ENCODE results near the gene SDR42E2.

- TF ChIP-seq, protein P1, sequence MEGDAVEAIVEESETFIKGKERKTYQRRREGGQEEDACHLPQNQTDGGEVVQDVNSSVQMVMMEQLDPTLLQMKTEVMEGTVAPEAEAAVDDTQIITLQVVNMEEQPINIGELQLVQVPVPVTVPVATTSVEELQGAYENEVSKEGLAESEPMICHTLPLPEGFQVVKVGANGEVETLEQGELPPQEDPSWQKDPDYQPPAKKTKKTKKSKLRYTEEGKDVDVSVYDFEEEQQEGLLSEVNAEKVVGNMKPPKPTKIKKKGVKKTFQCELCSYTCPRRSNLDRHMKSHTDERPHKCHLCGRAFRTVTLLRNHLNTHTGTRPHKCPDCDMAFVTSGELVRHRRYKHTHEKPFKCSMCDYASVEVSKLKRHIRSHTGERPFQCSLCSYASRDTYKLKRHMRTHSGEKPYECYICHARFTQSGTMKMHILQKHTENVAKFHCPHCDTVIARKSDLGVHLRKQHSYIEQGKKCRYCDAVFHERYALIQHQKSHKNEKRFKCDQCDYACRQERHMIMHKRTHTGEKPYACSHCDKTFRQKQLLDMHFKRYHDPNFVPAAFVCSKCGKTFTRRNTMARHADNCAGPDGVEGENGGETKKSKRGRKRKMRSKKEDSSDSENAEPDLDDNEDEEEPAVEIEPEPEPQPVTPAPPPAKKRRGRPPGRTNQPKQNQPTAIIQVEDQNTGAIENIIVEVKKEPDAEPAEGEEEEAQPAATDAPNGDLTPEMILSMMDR (IDR thresholded peaks at IDR 0.05): no peak
- no peak for TF ChIP-seq EZH2 (IDR thresholded peaks at IDR 0.05; ENCODE audit: borderline replicate concordance, insufficient read depth, low read depth, low read length, poor library complexity, severe bottlenecking)
Measured at GRCh38 chr16:22239131-22239805, 77.0 kb downstream of the SDR42E2 start.
